Kidney (tissue), 14 donors: ENCODE data around the gene CNNM2. TPM values are rescaled to one million over a fixed set of nuclear protein-coding genes. Genes with fewer than 3 reads are reported as not detected.

ENCODE experiments used
- DNase-seq, 5 donors: peaks; one replicate each; pipeline ENCODE4 v3.0.0-alpha.2; 2013 to 2020
- FAIRE-seq: peaks from 2 replicates; lab custom pipeline; 2012; peaks lifted over from hg19 to GRCh38; lab: Jason Lieb, UNC
- H3K27ac ChIP-seq, 2 donors: one replicate each; pipeline ENCODE4 v1.7.0; 2013; ENCODE audit warnings: low read depth in 2 of 2, low read length in 2 of 2, inconsistent platforms in 1 of 2
- H3K27me3 ChIP-seq: one replicate; pipeline ENCODE4 v1.7.1; 2013; ENCODE audit warnings: low read length, inconsistent platforms; ENCODE audit not compliant: control insufficient read depth, insufficient read depth
- H3K36me3 ChIP-seq, 3 donors: one replicate each; pipeline versions ENCODE4 v1.7.0 to v1.7.1; 2013; ENCODE audit warnings: low read length in 3 of 3, control low read depth in 1 of 3, inconsistent platforms in 1 of 3; ENCODE audit not compliant: insufficient read depth in 3 of 3, control insufficient read depth in 2 of 3
- H3K4me1 ChIP-seq, 3 donors: one replicate each; pipeline versions ENCODE4 v1.7.0 to v1.7.1; 2013; ENCODE audit warnings: low read length in 3 of 3, inconsistent platforms in 1 of 3, low read depth in 1 of 3; ENCODE audit not compliant: control insufficient read depth in 2 of 3, insufficient read depth in 2 of 3
- H3K4me3 ChIP-seq, 3 donors: one replicate each; pipeline versions ENCODE4 v1.7.0 to v1.8.1; 2013; ENCODE audit warnings: low read length in 3 of 3, control low read depth in 1 of 3, inconsistent platforms in 1 of 3
- H3K9ac ChIP-seq, 3 donors: one replicate each; pipeline versions ENCODE4 v1.7.0 to v1.7.1; 2013; ENCODE audit warnings: low read length in 3 of 3, control low read depth in 1 of 3, inconsistent platforms in 1 of 3
- H3K9me3 ChIP-seq, 3 donors: one replicate each; pipeline versions ENCODE4 v1.7.0 to v1.7.1; 2013; ENCODE audit warnings: low read length in 3 of 3, control low read depth in 1 of 3, inconsistent platforms in 1 of 3; ENCODE audit not compliant: control insufficient read depth in 2 of 3, insufficient read depth in 1 of 3
- CTCF ChIP-seq: IDR thresholded peaks from 3 replicates; pipeline ENCODE4 v1.5.1; 2012; ENCODE audit warnings: mild to moderate bottlenecking, moderate library complexity, borderline replicate concordance; ENCODE audit not compliant: insufficient read depth; ENCODE audit errors: extremely low read depth
- intact Hi-C: fragments of 100-400 bp; cut with DNase I; formaldehyde crosslinking; loops from one replicate; pipeline ENCODE4 v1.11.1; 2022
- polyA plus RNA-seq: library from polyadenylated mRNA; stranded (reverse); fragments of 350-450 nt; fragmentation: Illumina TruSeq; extraction: RNeasy Lipid Tissue Mini Kit (QIAGEN cat#74804); gene quantifications from one replicate; pipeline ENCODE4 v1.2.3, GENCODE V29; 2014; ENCODE audit warnings: low read depth, low replicate concordance; ENCODE audit not compliant: insufficient read depth
- total RNA-seq: library from RNA; stranded (reverse); fragmentation: NEBNext Ultra II Directional; extraction: Animal tissue kit (Norgen Biotek cat#: 25700); gene quantifications from one replicate; pipeline ENCODE4 v1.2.1, GENCODE V29; 2021
- donor health status: control.
- donor health status: control.
- donor health status: control.
- donor health status: control.
- donor health status: control.
- donor health status: DM: yes; HTN: yes; CAD: no.
- donor health status: Normal renal cell carcinoma (clear cell type).

CNNM2 gene
- total and polyA plus RNA-seq, 2 donors from 2014 or later: 10.9 to 11.8 TPM

- DNase-seq: no peak
- peak overlapping the region in 1 of 3 donors; percentile 37 for H3K4me3 ChIP-seq
- no peaks in the 10 kb centered on the region for H3K27me3 ChIP-seq
- no peaks in the 10 kb centered on the region for H3K9me3 ChIP-seq
- intact Hi-C loops: no loop called here
- peaks cover 0 to 17% (median 2%) of the 10 kb centered on the region in 3 donors for H3K4me1 ChIP-seq
- H3K9ac ChIP-seq: peak overlapping the region in 1 of 3 donors; percentile 60
- peak overlapping the region; percentile 69 to 87 for H3K27ac ChIP-seq
- peaks cover 0 to 19% (median 8%) of the 10 kb centered on the region in 3 donors for H3K36me3 ChIP-seq
- no peak for TF ChIP-seq CTCF
- no peak for FAIRE-seq
Observed at GRCh38 chr10:103078309-103078615, 160.2 kb downstream of the CNNM2 start.

GRCh38 chr10:103078676-103079075 is 160.6 kb downstream of the CNNM2 start:
- no peak for FAIRE-seq
- H3K36me3 ChIP-seq: peaks cover 0 to 19% (median 11%) of the 10 kb centered on the region in 3 donors
- intact Hi-C loops: no loop called here

GRCh38 chr10:103079100-103079499 is 161.0 kb downstream of the CNNM2 start:
- FAIRE-seq (no peak), DNase-seq (no peak)
- intact Hi-C loops: no loop called here
- no peaks in the 10 kb centered on the region for H3K9me3 ChIP-seq
- no peak for TF ChIP-seq CTCF
- H3K4me3 ChIP-seq: no peak overlapping the region
- H3K27ac ChIP-seq: no peak overlapping the region
- no peak overlapping the region for H3K9ac ChIP-seq
- peaks cover 0 to 19% (median 15%) of the 10 kb centered on the region in 3 donors for H3K36me3 ChIP-seq
- H3K4me1 ChIP-seq: peaks cover 0 to 17% (median 2%) of the 10 kb centered on the region in 3 donors
- no peaks in the 10 kb centered on the region for H3K27me3 ChIP-seq

More at GRCh38 chr10:103078676-103079075, 160.6 kb downstream of the CNNM2 start:
- no peaks in the 10 kb centered on the region for H3K27me3 ChIP-seq
- H3K9ac ChIP-seq: peak overlapping the region in 1 of 3 donors; percentile 60
- H3K4me3 ChIP-seq: no peak overlapping the region
- no peak for DNase-seq
- H3K9me3 ChIP-seq: no peaks in the 10 kb centered on the region
- TF ChIP-seq CTCF: no peak
- peaks cover 0 to 17% (median 2%) of the 10 kb centered on the region in 3 donors for H3K4me1 ChIP-seq
- H3K27ac ChIP-seq: peak overlapping the region; percentile 69 to 87

GRCh38 chr10:103079946-103080345 is 161.9 kb downstream of the CNNM2 start:
- FAIRE-seq (no peak), DNase-seq (no peak)
- Histone ChIP-seq H3K36me3 (peaks cover 0 to 19% (median 17%) of the 10 kb centered on the region in 3 donors), H3K27ac (no peak overlapping the region), H3K4me1 (peaks cover 0 to 17% (median 2%) of the 10 kb centered on the region in 3 donors), H3K9me3 (no peaks in the 10 kb centered on the region), H3K27me3 (no peaks in the 10 kb centered on the region), H3K4me3 (no peak overlapping the region), H3K9ac (no peak overlapping the region)
- TF ChIP-seq CTCF: no peak
- intact Hi-C loops: no loop called here
